IMR-90 (cell line): Measurements from ENCODE around the gene MEGF10. TPM values are rescaled to one million over a fixed set of nuclear protein-coding genes. Genes with fewer than 3 reads are reported as not detected.

Source experiments
- ATAC-seq: fragments of 200-7000 bp; cut with Tn5 transposase; 2 replicates; pipeline ENCODE4 v1.9.1; 2020; ENCODE audit warnings: low read depth, mild to moderate bottlenecking, moderate library complexity
- BruUV-seq: library from RNA; stranded (reverse); fragments of 400-500 nt; replicated peaks from 2 replicates; lab custom pipeline; 2021; lab: Mats Ljungman, UMichigan
- CTCF ChIA-PET: fragments of 300-600 bp; formaldehyde crosslinking; extraction: SDS; loops from one replicate; lab custom pipeline; 2021; ENCODE audit warnings: antibody characterized with exemption; lab: Yijun Ruan, JAX
- POLR2A ChIA-PET: fragments of 300-600 bp; sonication (Branson Sonifier 250); formaldehyde crosslinking; loops from one replicate; lab custom pipeline; 2022; ENCODE audit warnings: antibody characterized with exemption; ENCODE audit not compliant: unreplicated experiment; lab: Charles Lee
- DNase-seq: peaks from one replicate; pipeline ENCODE4 v3.0.0; 2013
- H2AFZ ChIP-seq: replicated peaks from 2 replicates; pipeline ENCODE3; 2013; ENCODE audit warnings: low read length, mild to moderate bottlenecking; ENCODE audit not compliant: poor library complexity
- H2AK5ac ChIP-seq: 2 replicates; pipeline ENCODE4 v1.6.1; 2013; ENCODE audit warnings: low read depth, low read length, inconsistent platforms
- H2AK9ac ChIP-seq: replicated peaks from 2 replicates; pipeline ENCODE3; 2013; ENCODE audit warnings: mild to moderate bottlenecking, low read depth, low read length, moderate library complexity; ENCODE audit not compliant: poor library complexity
- H2BK120ac ChIP-seq: 2 replicates; pipeline ENCODE4 v1.6.1; 2013; ENCODE audit warnings: low read depth, low read length, inconsistent platforms
- H2BK15ac ChIP-seq: 3 replicates; pipeline ENCODE4 v1.6.1; 2013; ENCODE audit warnings: low read depth, low read length, inconsistent platforms
- H2BK20ac ChIP-seq: 2 replicates; pipeline ENCODE4 v1.6.1; 2013; ENCODE audit warnings: low read depth, mild to moderate bottlenecking, inconsistent platforms, low read length, moderate library complexity
- H2BK5ac ChIP-seq: 2 replicates; pipeline ENCODE4 v1.6.1; 2013; ENCODE audit warnings: mild to moderate bottlenecking, low read depth, low read length, inconsistent platforms; ENCODE audit not compliant: poor library complexity, severe bottlenecking
- H3K14ac ChIP-seq: replicated peaks from 2 replicates; pipeline ENCODE4 v1.6.1; 2013; ENCODE audit warnings: low read depth, low read length, inconsistent platforms
- H3K18ac ChIP-seq: 2 replicates; pipeline ENCODE4 v1.6.1; 2013; ENCODE audit warnings: low read depth, low read length, control low read depth
- H3K23ac ChIP-seq: 2 replicates; pipeline ENCODE4 v1.6.1; 2013; ENCODE audit warnings: low read depth, low read length, inconsistent platforms
- H3K27ac ChIP-seq: 2 replicates; pipeline ENCODE4 v1.5.1; 2013; ENCODE audit warnings: mild to moderate bottlenecking, control low read depth, low read length; ENCODE audit not compliant: insufficient read depth
- H3K27me3 ChIP-seq: 2 replicates; pipeline ENCODE4 v1.6.1; 2013; ENCODE audit warnings: low read length; ENCODE audit not compliant: control insufficient read depth, insufficient read depth
- H3K36me3 ChIP-seq: 2 replicates; pipeline ENCODE4 v1.6.1; 2013; ENCODE audit warnings: low read length, mixed read lengths; ENCODE audit not compliant: control insufficient read depth, insufficient read depth
- H3K4ac ChIP-seq: 2 replicates; pipeline ENCODE4 v1.6.1; 2013; ENCODE audit warnings: low read depth, low read length, inconsistent platforms
- H3K4me1 ChIP-seq: 2 replicates; pipeline ENCODE4 v1.6.1; 2013; ENCODE audit warnings: low read length, mixed read lengths; ENCODE audit not compliant: control insufficient read depth, insufficient read depth
- H3K4me2 ChIP-seq: 2 replicates; pipeline ENCODE4 v1.6.1; 2013; ENCODE audit warnings: low read depth, mild to moderate bottlenecking, control low read depth, low read length, moderate library complexity
- H3K4me3 ChIP-seq: 2 replicates; pipeline ENCODE4 v1.5.1; 2013; ENCODE audit warnings: low read depth, mild to moderate bottlenecking, control low read depth, low read length, moderate library complexity; ENCODE audit not compliant: insufficient read depth
- H3K56ac ChIP-seq: 2 replicates; pipeline ENCODE4 v1.6.1; 2013; ENCODE audit warnings: low read length, inconsistent platforms; ENCODE audit not compliant: insufficient read depth; ENCODE audit errors: extremely low read depth
- H3K79me1 ChIP-seq, 2 experiments: 2 replicates each; pipeline ENCODE4 v1.6.1; 2013; ENCODE audit warnings: low read length in 2 of 2, inconsistent platforms in 1 of 2, low read depth in 1 of 2
- H3K9ac ChIP-seq: 2 replicates; pipeline ENCODE4 v1.6.1; 2013; ENCODE audit warnings: low read depth, low read length, control low read depth
- H3K9me1 ChIP-seq: 2 replicates; pipeline ENCODE4 v1.6.1; 2013; ENCODE audit warnings: low read length, inconsistent platforms; ENCODE audit not compliant: insufficient read depth
- H3K9me3 ChIP-seq: 2 replicates; pipeline ENCODE4 v1.6.1; 2013; ENCODE audit warnings: low read length; ENCODE audit not compliant: control insufficient read depth, insufficient read depth
- H4K20me1 ChIP-seq: 2 replicates; pipeline ENCODE4 v1.6.1; 2013; ENCODE audit warnings: low read length, inconsistent platforms; ENCODE audit not compliant: insufficient read depth
- H4K5ac ChIP-seq: 2 replicates; pipeline ENCODE4 v1.6.1; 2013; ENCODE audit warnings: mild to moderate bottlenecking, low read depth, low read length, control low read depth
- H4K8ac ChIP-seq, 2 experiments: 2 replicates each; pipeline ENCODE4 v1.6.1; 2013; ENCODE audit warnings: low read depth in 2 of 2, low read length in 2 of 2, control low read depth in 1 of 2, inconsistent platforms in 1 of 2
- H4K91ac ChIP-seq: 2 replicates; pipeline ENCODE4 v1.6.1; 2013; ENCODE audit warnings: low read depth, low read length, inconsistent platforms; ENCODE audit not compliant: insufficient read depth
- RCOR1 ChIP-seq: IDR thresholded peaks from 2 replicates; pipeline ENCODE4 v1.6.1; 2012; ENCODE audit warnings: mild to moderate bottlenecking, low read length, improper control_type of control experiment; ENCODE audit not compliant: insufficient replicate concordance
- WGBS, 2 experiments: methylation state at CpG; one replicate each; pipeline versions ENCODE4 v1.1.5 to v1.1.7; 2013; ENCODE audit warnings: missing lambda C conversion rate in 2 of 2; ENCODE audit not compliant: insufficient read length in 1 of 2; ENCODE audit errors: extremely low coverage in 2 of 2; 5-methylcytosine and 5-hydroxymethylcytosine counted together
- dilution Hi-C: fragments of 300-500 bp; cut with HindIII; formaldehyde crosslinking; loops from one replicate; pipeline ENCODE4 v1.14.3; 2018; ENCODE audit warnings: low sequenced_read_pairs; ENCODE audit not compliant: unreplicated experiment
- in situ Hi-C: fragments of 300-500 bp; cut with MboI; formaldehyde crosslinking; loops from 3 replicates; pipeline ENCODE4 v1.14.3; 2019; ENCODE audit warnings: low sequenced_read_pairs, inconsistent platforms, mixed read lengths
- intact Hi-C: fragments of 100-400 bp; cut with micrococcal nuclease; formaldehyde crosslinking; loops from 2 replicates; pipeline ENCODE4 v1.10.0; 2022
- polyA plus RNA-seq, 3 experiments: library from polyadenylated mRNA; depleted of rRNA; stranded (reverse); fragments of >200 nt; gene quantifications; 2 replicates each; pipeline ENCODE4 v1.2.3, GENCODE V29; 2012; ENCODE audit warnings: low replicate concordance in 1 of 3
- total RNA-seq: library from RNA; depleted of rRNA; stranded (reverse); fragments of >200 nt; gene quantifications from 2 replicates; pipeline ENCODE4 v1.2.3, GENCODE V29; 2012

Gene MEGF10
- total and polyA plus RNA-seq, 2 of the 4 experiments (the other 2 are of a cell fraction): not detected

GRCh38 chr5:127444171-127444570 lies 153.6 kb downstream of the MEGF10 start:
- Histone ChIP-seq H3K56ac (no peak overlapping the region), H3K18ac (no peak overlapping the region), H2AK5ac (no peak overlapping the region), H2AK9ac (no peak overlapping the region), H3K9me3 (no peaks in the 10 kb centered on the region), H3K4me3 (no peak overlapping the region), H2BK15ac (no peak overlapping the region), H3K23ac (no peak overlapping the region), H4K20me1 (no peaks in the 10 kb centered on the region), H3K27me3 (peaks cover 7% of the 10 kb centered on the region), H2BK120ac (no peak overlapping the region), H3K9ac (no peak overlapping the region), H3K79me1 (no peaks in the 10 kb centered on the region), H3K14ac (no peak overlapping the region), H3K4me1 (peaks cover 2% of the 10 kb centered on the region; the same call in 1 of the 2 replicates), H4K5ac (no peak overlapping the region), H4K8ac (no peak overlapping the region), H2AFZ (no peak overlapping the region), H4K91ac (no peak overlapping the region), H3K4me2 (no peak overlapping the region), H3K27ac (no peak overlapping the region), H3K4ac (no peak overlapping the region), H3K9me1 (peaks cover 2% of the 10 kb centered on the region; the same call in 1 of the 2 replicates), H3K36me3 (no peaks in the 10 kb centered on the region), H2BK5ac (no peak overlapping the region), H2BK20ac (no peak overlapping the region)
- intact Hi-C loops: no loop called here
- POLR2A ChIA-PET: no interaction called here
- ATAC-seq (no peak), DNase-seq (no peak)
- in situ Hi-C loops: no loop called here
- no CpG with 5 or more reads among the region's 1 CpG for WGBS, 2 experiments
- BruUV-seq: no TSS peak
- TF ChIP-seq RCOR1: no peak
- dilution Hi-C loops: no loop called here
- CTCF ChIA-PET: no interaction called here
